Common myeloid progenitor, CD34-positive (primary cell): ENCODE results near the gene KRTAP5-2. TPM values are rescaled to one million over a fixed set of nuclear protein-coding genes. Genes with fewer than 3 reads are reported as not detected.
"Not testable (repeated sequence)": the region's sequence is repeated elsewhere in the genome, so short reads cannot be mapped to it uniquely, and the experiment has no call there.

Experiments used
- CTCF ChIA-PET: fragments of 350-600 bp; sonication (Branson Sonifier 250); formaldehyde crosslinking; loops from one replicate; lab custom pipeline; 2021; ENCODE audit warnings: antibody characterized with exemption; lab: Charles Lee
- POLR2A ChIA-PET: fragments of 350-600 bp; sonication (Branson Sonifier 250); formaldehyde crosslinking; loops from one replicate; lab custom pipeline; 2021; ENCODE audit warnings: antibody characterized with exemption; lab: Charles Lee
- DNase-seq, 3 donors: peaks; one replicate each; pipeline versions ENCODE4 v3.0.0 to v3.0.0-alpha.2; 2013
- H3K27ac ChIP-seq, 2 experiments: 1 replicate in 1 of 2; 2 replicates in 1 of 2; pipeline ENCODE4 v1.7.0; 2013; ENCODE audit warnings: inconsistent platforms in 2 of 2, low read length in 2 of 2, mild to moderate bottlenecking in 2 of 2, low read depth in 1 of 2, moderate library complexity in 1 of 2; ENCODE audit not compliant: severe bottlenecking in 2 of 2, insufficient read depth in 1 of 2, poor library complexity in 1 of 2
- H3K27me3 ChIP-seq, 5 experiments: replicated peaks in 2 of 5; 1 replicate in 3 of 5; 2 replicates in 2 of 5; pipeline versions ENCODE4 v1.6.1 to v1.7.0; 2013; ENCODE audit warnings: low read length in 4 of 5, mild to moderate bottlenecking in 2 of 5, moderate library complexity in 2 of 5, inconsistent platforms in 1 of 5; ENCODE audit not compliant: insufficient read depth in 5 of 5, control insufficient read depth in 4 of 5
- H3K36me3 ChIP-seq, 4 experiments: 1 replicate in 2 of 4; 2 replicates in 2 of 4; pipeline versions ENCODE4 v1.6.1 to v1.7.0; 2013; ENCODE audit warnings: low read length in 3 of 4, control low read depth in 1 of 4, mild to moderate bottlenecking in 1 of 4; ENCODE audit not compliant: control insufficient read depth in 4 of 4, insufficient read depth in 4 of 4
- H3K4me1 ChIP-seq, 4 experiments: 1 replicate in 3 of 4; 2 replicates in 1 of 4; pipeline versions ENCODE4 v1.6.1 to v1.7.1; 2013; ENCODE audit warnings: low read length in 3 of 4, mild to moderate bottlenecking in 3 of 4, control low read depth in 1 of 4, inconsistent platforms in 1 of 4, moderate library complexity in 1 of 4; ENCODE audit not compliant: control insufficient read depth in 4 of 4, insufficient read depth in 4 of 4; ENCODE audit errors: control extremely low read depth in 1 of 4
- H3K4me3 ChIP-seq, 7 experiments: 1 replicate in 4 of 7; 2 replicates in 3 of 7; pipeline versions ENCODE4 v1.5.1 to v1.7.0; 2013; ENCODE audit warnings: mild to moderate bottlenecking in 7 of 7, low read length in 6 of 7, moderate library complexity in 6 of 7, inconsistent platforms in 2 of 7, low read depth in 2 of 7, control low read depth in 1 of 7; ENCODE audit not compliant: insufficient read depth in 4 of 7, control insufficient read depth in 1 of 7; ENCODE audit errors: extremely low read depth in 1 of 7
- H3K9me3 ChIP-seq, 5 experiments: 1 replicate in 4 of 5; 2 replicates in 1 of 5; pipeline versions ENCODE4 v1.6.1 to v1.7.1; 2013; ENCODE audit warnings: low read length in 4 of 5, mild to moderate bottlenecking in 2 of 5, inconsistent platforms in 1 of 5, low read depth in 1 of 5, moderate library complexity in 1 of 5; ENCODE audit not compliant: control insufficient read depth in 4 of 5, insufficient read depth in 2 of 5; ENCODE audit errors: control extremely low read depth in 1 of 5
- WGBS: methylation state at CpG from one replicate; pipeline ENCODE4 v1.1.5; 2013; ENCODE audit not compliant: insufficient coverage; 5-methylcytosine and 5-hydroxymethylcytosine counted together
- polyA plus RNA-seq: library from polyadenylated mRNA; unstranded; fragments of 120-200 nt; gene quantifications from one replicate; pipeline ENCODE4 v1.2.1, GENCODE V29; 2013

KRTAP5-2 gene, protein sequence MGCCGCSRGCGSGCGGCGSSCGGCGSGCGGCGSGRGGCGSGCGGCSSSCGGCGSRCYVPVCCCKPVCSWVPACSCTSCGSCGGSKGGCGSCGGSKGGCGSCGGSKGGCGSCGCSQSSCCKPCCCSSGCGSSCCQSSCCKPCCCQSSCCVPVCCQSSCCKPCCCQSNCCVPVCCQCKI
- polyA plus RNA-seq, result not detected

- ChIA-PET POLR2A (no interaction called here), CTCF (interaction anchor here (0.5 to 1.4 kb wide), 6 partner anchors 22 to 1335 kb away, joined by 3 read pairs; no protein-coding TSS in a partner anchor)
- DNase-seq, result no peak
- Histone ChIP-seq H3K27me3 (peaks cover 5 to 77% (median 16%) of the 10 kb centered on the region in 5 experiments), H3K36me3 (no peaks in the 10 kb centered on the region), H3K4me3 (no peak within 1 kb of the TSS), H3K27ac (no peak within 1 kb of the TSS), H3K4me1 (no peaks in the 10 kb centered on the region), H3K9me3 (peaks cover 0 to 2% (median 0%) of the 10 kb centered on the region in 5 experiments)
- 29% methylated on average over 1 of the region's 4 CpGs for WGBS
Measured at GRCh38 chr11:1597994-1598380, at the start of gene KRTAP5-2. TSS of gene KRTAP5-2 (minus strand) at chr11:1598294. CDS start at chr11:1598250, 44 bp downstream.

DNA sequence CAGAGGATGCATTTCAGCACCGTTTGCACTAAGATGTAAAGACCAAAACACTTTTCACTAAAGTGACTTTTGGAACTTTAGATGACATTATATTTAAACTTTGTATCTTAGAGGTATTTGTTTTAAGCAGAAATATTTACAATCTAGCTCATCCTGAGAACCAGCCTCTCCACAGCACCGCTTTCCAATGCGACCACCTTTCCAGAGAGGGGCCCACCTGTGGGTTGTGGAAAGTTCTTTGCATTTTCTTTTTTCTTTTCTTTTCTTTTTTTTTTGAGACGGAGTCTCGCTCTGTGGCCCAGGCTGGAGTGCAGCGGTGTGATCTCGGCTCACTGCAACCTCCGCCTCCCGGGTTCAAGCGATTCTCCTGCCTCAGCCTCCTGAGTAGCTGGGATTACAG is 48.4 kb upstream of the KRTAP5-2 start:
- H3K4me3 ChIP-seq, H3K36me3 ChIP-seq, H3K4me1 ChIP-seq, DNase-seq, H3K27me3 ChIP-seq, H3K27ac ChIP-seq, H3K9me3 ChIP-seq, POLR2A ChIA-PET: not testable (repeated sequence)
- WGBS, result 100% methylated on average over 5 of the region's 10 CpGs
- CTCF ChIA-PET, result interaction anchor here (0.6 to 2.3 kb wide), 9 partner anchors 8 to 506 kb away, joined by 3 to 12 read pairs (median 4); no protein-coding TSS in a partner anchor

DNA sequence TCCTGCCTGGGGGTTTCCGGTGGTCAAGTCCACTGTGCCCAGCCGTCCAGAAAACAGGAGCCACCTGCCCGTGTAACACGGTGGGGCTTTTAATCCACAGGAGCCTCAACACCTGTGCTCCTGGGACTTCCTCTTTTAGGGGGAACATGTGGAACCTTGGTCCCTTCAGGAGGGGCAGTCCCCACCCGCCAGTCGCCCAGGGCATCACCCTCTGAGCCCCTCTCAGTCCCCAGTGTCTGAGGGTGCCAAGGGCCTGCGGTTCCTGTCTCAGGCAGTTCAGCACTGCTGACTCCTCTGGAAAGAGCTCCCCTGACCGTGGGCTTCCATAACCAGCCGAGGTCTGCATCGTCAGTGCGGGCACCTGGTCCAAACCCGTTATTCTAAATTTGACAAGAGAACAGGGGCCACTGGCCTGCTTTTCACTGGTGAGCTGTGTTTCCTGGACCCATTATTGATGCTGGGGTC is 47.3 kb upstream of the KRTAP5-2 start:
- H3K4me1 ChIP-seq, result peaks cover 0 to 8% (median 6%) of the 10 kb centered on the region in 4 experiments
- peak in 1 of 3 donors; percentile 27 for DNase-seq
- no peaks in the 10 kb centered on the region for H3K9me3 ChIP-seq
- WGBS, result 48% methylated on average over 12 of the region's 12 CpGs
- no peak overlapping the region for H3K27ac ChIP-seq
- ChIA-PET POLR2A (no interaction called here), CTCF (interaction anchor here (0.7 to 1.7 kb wide), 7 partner anchors 14 to 511 kb away, joined by 3 to 12 read pairs (median 3); no protein-coding TSS in a partner anchor)
- H3K36me3 ChIP-seq, result no peaks in the 10 kb centered on the region
- peaks cover 0 to 4% (median 2%) of the 10 kb centered on the region in 5 experiments for H3K27me3 ChIP-seq
- no peak overlapping the region for H3K4me3 ChIP-seq

DNA sequence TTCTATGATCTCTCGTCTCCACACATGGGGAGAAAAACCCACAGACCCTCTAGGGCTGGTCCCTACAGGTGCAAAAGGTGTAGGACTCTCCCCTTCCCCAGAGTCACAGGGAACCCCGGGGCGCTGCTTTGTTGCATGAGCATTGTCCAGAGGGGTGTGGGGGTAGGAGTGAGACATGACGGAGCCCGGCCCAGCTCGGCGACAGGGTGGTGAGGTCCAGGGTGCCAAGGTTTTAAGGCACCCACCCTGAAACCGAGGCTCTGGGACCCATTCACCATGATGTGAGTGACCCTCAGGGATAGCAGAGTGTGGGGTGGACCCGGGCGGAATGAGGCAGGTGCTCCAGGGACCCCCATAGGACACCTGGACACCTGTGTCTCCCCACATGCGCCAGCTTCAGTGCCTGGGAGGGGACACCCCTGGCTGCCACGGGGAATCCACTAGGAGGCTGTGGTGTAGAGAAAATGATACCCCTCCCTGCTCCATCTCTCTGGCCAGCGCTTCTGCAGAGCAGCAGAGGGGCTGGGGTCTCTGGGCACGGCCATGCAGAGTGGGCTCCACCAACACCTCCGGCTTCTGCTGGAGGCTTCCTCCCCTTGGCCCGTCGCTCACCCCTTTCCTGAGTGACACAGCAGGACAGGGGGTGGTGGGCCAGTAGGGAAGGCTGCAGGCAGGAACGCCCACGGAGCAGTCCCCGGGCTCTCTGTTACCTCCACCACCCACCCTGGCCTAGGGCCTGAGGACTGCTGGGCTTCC is 46.7 kb upstream of the KRTAP5-2 start:
- DNase-seq, result no peak

GRCh38 chr11:1643146-1643690 is 45.1 kb upstream of the KRTAP5-2 start:
- Histone ChIP-seq H3K4me1 (peaks cover 0 to 11% (median 7%) of the 10 kb centered on the region in 4 experiments), H3K4me3 (no peak overlapping the region), H3K27me3 (peaks cover 0 to 13% (median 4%) of the 10 kb centered on the region in 5 experiments), H3K9me3 (no peaks in the 10 kb centered on the region), H3K27ac (no peak overlapping the region), H3K36me3 (no peaks in the 10 kb centered on the region)
- ChIA-PET CTCF (interaction anchor here (1.0 to 7.1 kb wide), 6 partner anchors 9 to 358 kb away, joined by 3 to 45 read pairs (median 4); partner anchors contain the start of gene H19), POLR2A (no interaction called here)
- DNase-seq, result no peak
- WGBS, result 96% methylated on average over 17 of the region's 20 CpGs

More for the DNA sequence above, 46.7 kb upstream of the KRTAP5-2 start:
- Histone ChIP-seq H3K27ac (no peak overlapping the region), H3K27me3 (peaks cover 0 to 7% (median 3%) of the 10 kb centered on the region in 5 experiments), H3K4me3 (no peak overlapping the region), H3K4me1 (peaks cover 0 to 8% (median 6%) of the 10 kb centered on the region in 4 experiments), H3K9me3 (no peaks in the 10 kb centered on the region), H3K36me3 (no peaks in the 10 kb centered on the region)
- POLR2A ChIA-PET, result no interaction called here
- CTCF ChIA-PET, result interaction anchor here (0.7 to 1.8 kb wide), 6 partner anchors 13 to 512 kb away, joined by 3 to 12 read pairs (median 4); no protein-coding TSS in a partner anchor
- 55% methylated on average over 12 of the region's 20 CpGs for WGBS

- H3K4me1 ChIP-seq, result peaks cover 0 to 11% (median 7%) of the 10 kb centered on the region in 4 experiments
- no peaks in the 10 kb centered on the region for H3K36me3 ChIP-seq
- POLR2A ChIA-PET, result no interaction called here
- CTCF ChIA-PET, result interaction anchor here (1.0 to 7.1 kb wide), 4 partner anchors 10 to 190 kb away, joined by 3 to 45 read pairs (median 4); no protein-coding TSS in a partner anchor
- H3K4me3 ChIP-seq, result no peak overlapping the region
- no peaks in the 10 kb centered on the region for H3K9me3 ChIP-seq
- peaks cover 0 to 13% (median 4%) of the 10 kb centered on the region in 5 experiments for H3K27me3 ChIP-seq
- H3K27ac ChIP-seq, result no peak overlapping the region
- 86% methylated on average over 27 of the region's 29 CpGs for WGBS
- DNase-seq, result no peak
Measured at GRCh38 chr11:1642288-1643145, 44.4 kb upstream of the KRTAP5-2 start.
